GM10266 (cell line): ENCODE measurements around the gene MAIP1.

Experiments
- DNase-seq: peaks from one replicate; pipeline ENCODE4 v3.0.0; 2012; ENCODE audit errors: extremely low spot score
- CTCF ChIP-seq: IDR thresholded peaks from 2 replicates; pipeline ENCODE4 v1.5.1; 2012; ENCODE audit warnings: mild to moderate bottlenecking, low read depth; ENCODE audit not compliant: control insufficient read depth, insufficient read depth; ENCODE audit errors: missing control alignments

MAIP1 gene

GRCh38 chr2:199929262-199929661, 26.1 kb upstream of the MAIP1 start:
- no peak for TF ChIP-seq CTCF
- DNase-seq, result no peak

DNA sequence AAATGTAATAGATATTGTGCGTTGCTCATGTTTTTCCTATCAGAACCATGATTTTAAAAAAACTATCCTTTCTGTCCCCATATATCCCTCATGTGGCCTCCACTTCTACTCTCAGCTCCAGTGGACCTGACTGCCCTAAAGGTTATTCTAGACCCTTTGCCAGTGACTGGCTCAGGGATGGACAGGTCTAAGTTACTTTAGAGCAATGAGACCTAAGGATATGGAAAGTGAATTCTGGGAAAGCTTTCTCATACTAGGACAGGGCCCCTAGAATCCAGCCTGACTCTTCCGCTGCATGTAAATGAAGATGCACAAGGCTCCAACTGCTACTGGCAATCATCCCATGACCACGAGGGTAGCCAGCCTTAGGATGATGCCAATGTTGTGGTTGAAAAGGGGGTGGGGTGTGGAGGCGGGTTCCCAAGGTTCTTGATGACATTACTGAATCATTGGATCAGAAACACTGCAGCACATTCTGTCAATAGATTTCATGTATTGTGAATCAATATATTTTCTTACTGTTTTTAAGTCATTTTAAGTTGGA, 23.0 kb upstream of the MAIP1 start:
- no peak for TF ChIP-seq CTCF
- no peak for DNase-seq

- no peak for DNase-seq
- TF ChIP-seq CTCF, result no peak
Observed at GRCh38 chr2:199933466-199933865, 21.9 kb upstream of the MAIP1 start.

- DNase-seq, result no peak
- TF ChIP-seq CTCF, result no peak
Observed at GRCh38 chr2:199936554-199936953, 18.8 kb upstream of the MAIP1 start.

DNA sequence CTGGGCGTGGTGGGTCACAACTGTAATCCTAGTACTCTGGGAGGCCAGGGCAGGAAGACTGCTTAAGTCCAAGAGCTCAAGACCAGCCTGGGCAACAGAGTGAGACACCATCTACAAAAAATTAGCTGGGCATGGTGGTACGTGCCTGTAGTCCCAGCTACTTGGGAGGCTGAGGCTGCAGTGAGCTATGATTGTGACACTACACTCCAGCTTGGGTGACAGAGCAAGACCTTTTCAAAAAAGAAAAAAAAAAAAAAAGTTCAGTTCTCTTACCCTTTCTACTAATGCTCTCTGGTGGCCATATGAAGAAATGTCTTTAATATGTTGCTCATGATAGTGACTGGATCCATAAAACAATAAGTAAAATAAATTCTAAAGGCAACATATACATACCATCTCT, 15.0 kb upstream of the MAIP1 start:
- TF ChIP-seq CTCF, result no peak
- no peak for DNase-seq

- DNase-seq, result no peak
- no peak for TF ChIP-seq CTCF
Observed at GRCh38 chr2:199943373-199943772, 12.0 kb upstream of the MAIP1 start.

GRCh38 chr2:199946196-199946595, 9.2 kb upstream of the MAIP1 start:
- TF ChIP-seq CTCF, result no peak
- DNase-seq, result no peak
